ENCODE measurements around the gene ERMARD.

Gene ERMARD

GRCh38 chr6:169786349-169786748 lies 34.9 kb downstream of the ERMARD start:
- no peak for DNase-seq (ENCODE audit: extremely low read depth, low read depth)

GRCh38 chr6:169787797-169788196 lies 36.4 kb downstream of the ERMARD start:
- no peak for DNase-seq (ENCODE audit: extremely low read depth, low read depth)
- no peak overlapping the region for H3K4me3 ChIP-seq (replicated peaks; ENCODE audit: low read depth, low read length)
- no peak for TF ChIP-seq CTCF (IDR thresholded peaks at IDR 0.05; ENCODE audit: low read depth, low read length, missing control alignments)

More at GRCh38 chr6:169786349-169786748, 34.9 kb downstream of the ERMARD start:
- H3K4me3 ChIP-seq (replicated peaks; ENCODE audit: low read depth, low read length), result no peak overlapping the region
- no peak for TF ChIP-seq CTCF (IDR thresholded peaks at IDR 0.05; ENCODE audit: low read depth, low read length, missing control alignments)

- TF ChIP-seq CTCF (IDR thresholded peaks at IDR 0.05; ENCODE audit: low read depth, low read length, missing control alignments), result no peak
- DNase-seq (ENCODE audit: extremely low read depth, low read depth), result no peak
- H3K4me3 ChIP-seq (replicated peaks; ENCODE audit: low read depth, low read length), result no peak overlapping the region
Observed at GRCh38 chr6:169788809-169789145, 37.4 kb downstream of the ERMARD start.

- H3K4me3 ChIP-seq (replicated peaks; ENCODE audit: low read depth, low read length), result peak overlapping the region; percentile 43
- TF ChIP-seq CTCF (IDR thresholded peaks at IDR 0.05; ENCODE audit: low read depth, low read length, missing control alignments), result no peak
- DNase-seq (ENCODE audit: extremely low read depth, low read depth), result no peak
Observed at GRCh38 chr6:169789146-169789943, 37.9 kb downstream of the ERMARD start.

- peak; percentile 17 for DNase-seq (ENCODE audit: extremely low read depth, low read depth)
- TF ChIP-seq CTCF (IDR thresholded peaks at IDR 0.05; ENCODE audit: low read depth, low read length, missing control alignments), result peak; percentile 93
- H3K4me3 ChIP-seq (replicated peaks; ENCODE audit: low read depth, low read length), result peak overlapping the region; percentile 43
Observed at GRCh38 chr6:169789944-169790927, 38.8 kb downstream of the ERMARD start.

- TF ChIP-seq CTCF (IDR thresholded peaks at IDR 0.05; ENCODE audit: low read depth, low read length, missing control alignments), result no peak
- DNase-seq (ENCODE audit: extremely low read depth, low read depth), result no peak
- H3K4me3 ChIP-seq (replicated peaks; ENCODE audit: low read depth, low read length), result no peak overlapping the region
Observed at GRCh38 chr6:169791721-169792131, 40.3 kb downstream of the ERMARD start.
